ENCODE results near the gene BABAM2.
"Not testable (repeated sequence)": the region's sequence is repeated elsewhere in the genome, so short reads cannot be mapped to it uniquely, and the experiment has no call there.

The BABAM2 gene

GRCh38 chr2:28360718-28361293, 470.3 kb downstream of the BABAM2 start:
- no peak for DNase-seq (ENCODE audit: low spot score)

- no peak for DNase-seq (ENCODE audit: low spot score)
Measured at GRCh38 chr2:28361991-28362710, 471.6 kb downstream of the BABAM2 start.

GRCh38 chr2:28362991-28363521, 472.5 kb downstream of the BABAM2 start:
- DNase-seq (ENCODE audit: low spot score) = no peak

- DNase-seq (ENCODE audit: low spot score) = no peak
Measured at GRCh38 chr2:28363686-28364280, 473.3 kb downstream of the BABAM2 start.

GRCh38 chr2:28364610-28365009, 474.1 kb downstream of the BABAM2 start:
- DNase-seq (ENCODE audit: low spot score) = no peak

- DNase-seq (ENCODE audit: low spot score) = no peak
Measured at GRCh38 chr2:28365158-28365557, 474.6 kb downstream of the BABAM2 start.

- DNase-seq (ENCODE audit: low spot score) = no peak
Measured at GRCh38 chr2:28366149-28366495, 475.6 kb downstream of the BABAM2 start.

- DNase-seq (ENCODE audit: low spot score) = no peak
Measured at GRCh38 chr2:28366496-28367282, 476.2 kb downstream of the BABAM2 start.

GRCh38 chr2:28367667-28368356, 477.3 kb downstream of the BABAM2 start:
- no peak for DNase-seq (ENCODE audit: low spot score)

GRCh38 chr2:28368357-28368798, 477.8 kb downstream of the BABAM2 start:
- DNase-seq (ENCODE audit: low spot score) = no peak

- DNase-seq (ENCODE audit: low spot score) = no peak
Measured at GRCh38 chr2:28369358-28369757, 478.8 kb downstream of the BABAM2 start.

GRCh38 chr2:28370354-28370753, 479.8 kb downstream of the BABAM2 start:
- no peak for DNase-seq (ENCODE audit: low spot score)

- not testable (repeated sequence) for DNase-seq (ENCODE audit: low spot score)
Measured at GRCh38 chr2:28371728-28372127, 481.2 kb downstream of the BABAM2 start.

- DNase-seq (ENCODE audit: low spot score) = no peak
Measured at GRCh38 chr2:28373854-28374253, 483.3 kb downstream of the BABAM2 start.

- DNase-seq (ENCODE audit: low spot score) = no peak
Measured at GRCh38 chr2:28374331-28374730, 483.8 kb downstream of the BABAM2 start.

- no peak for DNase-seq (ENCODE audit: low spot score)
Measured at GRCh38 chr2:28375236-28375635, 484.7 kb downstream of the BABAM2 start.

- DNase-seq (ENCODE audit: low spot score) = no peak
Measured at GRCh38 chr2:28375742-28376631, 485.5 kb downstream of the BABAM2 start.

GRCh38 chr2:28377195-28377816, 486.8 kb downstream of the BABAM2 start:
- DNase-seq (ENCODE audit: low spot score) = no peak

GRCh38 chr2:28377984-28378678, 487.6 kb downstream of the BABAM2 start:
- no peak for DNase-seq (ENCODE audit: low spot score)
